Measurements from ENCODE around the gene CEP170. TPM values are rescaled to one million over a fixed set of nuclear protein-coding genes. Genes with fewer than 3 reads are reported as not detected.

CEP170 gene
- total and polyA plus RNA-seq, 10 of the 15 experiments (the other 5 are each of a cell fraction or from before 2014, with no cell fraction given): 15.0 to 67.3 (median 40.2) TPM

- Histone ChIP-seq H3K27ac (ENCODE audit: control insufficient read depth, insufficient read depth) (no peak overlapping the region), H3K4me3 (no peak overlapping the region), H3K79me2 (ENCODE audit: control insufficient read depth, insufficient read depth, low read length) (peaks cover 33% of the 10 kb centered on the region), H3K9me3 (replicated peaks; ENCODE audit: control insufficient read depth, insufficient read depth, low read length) (no peaks in the 10 kb centered on the region), H3K27me3 (replicated peaks in 1 of 2; ENCODE audit: control insufficient read depth in 2 of 2, insufficient read depth in 2 of 2, low read length in 1 of 2) (no peaks in the 10 kb centered on the region), H3K9ac (ENCODE audit: control insufficient read depth, insufficient read depth, low read length) (no peak overlapping the region), H3K4me1 (ENCODE audit: control insufficient read depth, insufficient read depth, low read length) (0 out of 2 replicates have a peak, but pooled peaks cover 5% of the 10 kb centered on the region), H3K4me2 (ENCODE audit: control insufficient read depth, insufficient read depth) (no peak overlapping the region), H4K20me1 (ENCODE audit: control insufficient read depth, insufficient read depth) (no peaks in the 10 kb centered on the region), H3K36me3 (ENCODE audit: control insufficient read depth in 2 of 2, insufficient read depth in 2 of 2, low read length in 1 of 2) (no peaks in the 10 kb centered on the region), H2AFZ (ENCODE audit: control insufficient read depth, low read depth, low read length) (no peak overlapping the region)
- DNase-seq (ENCODE audit: low read depth, low spot score) (no peak), ATAC-seq (no peak), FAIRE-seq (no peak)
- in situ Hi-C loops (cut with MboI): no loop called here
- RAD21 ChIA-PET (ENCODE audit: unreplicated experiment): no interaction called here
- SMC1A ChIA-PET (ENCODE audit: uncharacterized antibody, unreplicated experiment): no interaction called here
- no TSS peak for BruUV-seq (replicated peaks)
- CTCF ChIA-PET: no interaction called here
- TF ChIP-seq POLR2AphosphoS5 (IDR thresholded peaks at IDR 0.05; ENCODE audit: low read length) (no peak), FOXK2 (IDR thresholded peaks at IDR 0.05) (no peak), HCFC1 (IDR thresholded peaks at IDR 0.05; ENCODE audit: low read length) (no peak), CBFB (IDR thresholded peaks at IDR 0.05; ENCODE audit: low read depth) (no peak), ASH2L (IDR thresholded peaks at IDR 0.05; ENCODE audit: borderline replicate concordance, low read depth) (no peak), CEBPZ (IDR thresholded peaks at IDR 0.05; ENCODE audit: low read depth, low read length) (no peak), MAX (IDR thresholded peaks at IDR 0.05; ENCODE audit: low read depth, low read length) (no peak), FOXM1 (IDR thresholded peaks at IDR 0.05; ENCODE audit: low read depth, low read length) (no peak), NFXL1 (IDR thresholded peaks at IDR 0.05; ENCODE audit: borderline replicate concordance) (no peak), RFX5 (IDR thresholded peaks at IDR 0.05; ENCODE audit: low read depth, low read length) (no peak), MEF2B (IDR thresholded peaks at IDR 0.05; ENCODE audit: partially characterized antibody, poor library complexity, severe bottlenecking) (no peak), POU2F2 (IDR thresholded peaks at IDR 0.05; ENCODE audit: borderline replicate concordance, low read depth, low read length) (no peak), GABPA (IDR thresholded peaks at IDR 0.05; ENCODE audit: low read depth) (no peak), EED (IDR thresholded peaks at IDR 0.05; ENCODE audit: low read depth) (no peak)
- intact Hi-C loops (cut with micrococcal nuclease; ENCODE audit: unreplicated experiment): loop anchor here (5.0 kb wide), 1 partner anchor 1194 kb away; the partner anchor contains the start of gene ADSS2
- 85% methylated on average over 7 of the region's 7 CpGs for WGBS (ENCODE audit: insufficient coverage, insufficient replicate concordance, low lambda C conversion rate, missing lambda C conversion rate)
- POLR2A ChIA-PET: no interaction called here
Observed at GRCh38 chr1:243258731-243259130, 3.6 kb upstream of the CEP170 start.
